KMS-11 (cell line): ENCODE results near the gene PDE1C.

Source experiments
- H2AFZ ChIP-seq: fragments of 200-600 bp; sonication (generic); 2 replicates; pipeline ENCODE4 v1.6.1; 2016; ENCODE audit warnings: antibody characterized with exemption, mixed run types, low read depth
- H3K27ac ChIP-seq: fragments of 200-600 bp; sonication (generic); 2 replicates; pipeline ENCODE4 v1.6.1; 2016; ENCODE audit warnings: mild to moderate bottlenecking, mixed run types
- H3K27me3 ChIP-seq: fragments of 200-600 bp; sonication (generic); 2 replicates; pipeline ENCODE4 v1.6.1; 2017; ENCODE audit warnings: mild to moderate bottlenecking, low read depth, mixed run types, moderate library complexity; ENCODE audit not compliant: insufficient read depth
- H3K36me3 ChIP-seq: fragments of 200-600 bp; sonication (generic); 2 replicates; pipeline ENCODE4 v1.6.1; 2017; ENCODE audit warnings: mild to moderate bottlenecking, mixed run types; ENCODE audit not compliant: insufficient read depth
- H3K4me1 ChIP-seq: fragments of 200-600 bp; sonication (generic); 2 replicates; pipeline ENCODE4 v1.6.1; 2016; ENCODE audit warnings: mild to moderate bottlenecking, low read depth, mixed run types; ENCODE audit not compliant: poor library complexity, severe bottlenecking
- H3K4me2 ChIP-seq: fragments of 200-600 bp; sonication (generic); 2 replicates; pipeline ENCODE4 v1.7.0; 2016; ENCODE audit warnings: mild to moderate bottlenecking, mixed run types
- H3K4me3 ChIP-seq: fragments of 200-600 bp; sonication (generic); IDR thresholded peaks from 2 replicates; pipeline ENCODE4 v1.6.1; 2017; ENCODE audit warnings: low read depth, low read length, mixed read lengths; ENCODE audit not compliant: insufficient read depth
- H3K79me2 ChIP-seq: fragments of 200-600 bp; sonication (generic); 2 replicates; pipeline ENCODE4 v1.6.1; 2016; ENCODE audit warnings: low read depth, mixed run types; ENCODE audit not compliant: insufficient read depth
- H3K9ac ChIP-seq: fragments of 200-600 bp; sonication (generic); 2 replicates; pipeline ENCODE4 v1.6.1; 2016; ENCODE audit warnings: mild to moderate bottlenecking, mixed run types
- H4K20me1 ChIP-seq: fragments of 200-600 bp; sonication (generic); 2 replicates; pipeline ENCODE4 v1.6.1; 2016; ENCODE audit warnings: mild to moderate bottlenecking, mixed run types; ENCODE audit not compliant: insufficient read depth
- TF ChIP-seq, protein P1 (sequence below): fragments of 200-600 bp; sonication (generic); conservative IDR thresholded peaks from 2 replicates; pipeline ENCODE4 v1.6.1; 2017; ENCODE audit warnings: low read depth, mild to moderate bottlenecking, antibody characterized with exemption, low read length, moderate library complexity, mixed read lengths

Gene PDE1C

DNA sequence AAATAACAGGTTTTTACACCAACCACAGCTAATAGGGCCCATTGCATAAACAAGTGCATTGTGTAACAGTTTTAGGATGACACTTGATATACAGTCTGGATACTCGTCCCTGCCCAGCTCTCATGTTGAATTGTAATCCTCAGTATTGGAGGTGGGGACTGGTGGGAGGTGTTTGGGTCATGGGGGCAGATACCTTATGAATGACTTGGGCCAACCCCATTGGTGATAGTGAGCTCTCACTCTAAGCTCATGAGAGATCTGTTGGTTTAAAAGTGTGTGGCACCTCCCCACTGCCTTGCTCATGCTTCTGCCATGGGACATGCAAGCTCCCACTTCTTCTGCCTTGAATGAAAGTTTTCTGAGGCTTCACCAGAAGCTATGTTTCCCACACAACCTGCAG lies 136.7 kb downstream of the PDE1C start:
- no peaks in the 10 kb centered on the region for H3K36me3 ChIP-seq

GRCh38 chr7:31926991-31927584 lies 143.1 kb downstream of the PDE1C start:
- H3K4me3 ChIP-seq, result no peak overlapping the region
- no peak overlapping the region for H3K4me2 ChIP-seq
- H3K36me3 ChIP-seq, result no peaks in the 10 kb centered on the region
- TF ChIP-seq, protein P1, sequence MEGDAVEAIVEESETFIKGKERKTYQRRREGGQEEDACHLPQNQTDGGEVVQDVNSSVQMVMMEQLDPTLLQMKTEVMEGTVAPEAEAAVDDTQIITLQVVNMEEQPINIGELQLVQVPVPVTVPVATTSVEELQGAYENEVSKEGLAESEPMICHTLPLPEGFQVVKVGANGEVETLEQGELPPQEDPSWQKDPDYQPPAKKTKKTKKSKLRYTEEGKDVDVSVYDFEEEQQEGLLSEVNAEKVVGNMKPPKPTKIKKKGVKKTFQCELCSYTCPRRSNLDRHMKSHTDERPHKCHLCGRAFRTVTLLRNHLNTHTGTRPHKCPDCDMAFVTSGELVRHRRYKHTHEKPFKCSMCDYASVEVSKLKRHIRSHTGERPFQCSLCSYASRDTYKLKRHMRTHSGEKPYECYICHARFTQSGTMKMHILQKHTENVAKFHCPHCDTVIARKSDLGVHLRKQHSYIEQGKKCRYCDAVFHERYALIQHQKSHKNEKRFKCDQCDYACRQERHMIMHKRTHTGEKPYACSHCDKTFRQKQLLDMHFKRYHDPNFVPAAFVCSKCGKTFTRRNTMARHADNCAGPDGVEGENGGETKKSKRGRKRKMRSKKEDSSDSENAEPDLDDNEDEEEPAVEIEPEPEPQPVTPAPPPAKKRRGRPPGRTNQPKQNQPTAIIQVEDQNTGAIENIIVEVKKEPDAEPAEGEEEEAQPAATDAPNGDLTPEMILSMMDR, result no peak
- no peaks in the 10 kb centered on the region for H3K4me1 ChIP-seq
- H3K9ac ChIP-seq, result no peak overlapping the region
- H3K79me2 ChIP-seq, result no peaks in the 10 kb centered on the region
- H4K20me1 ChIP-seq, result no peaks in the 10 kb centered on the region
- no peak overlapping the region for H2AFZ ChIP-seq
- H3K27ac ChIP-seq, result no peak overlapping the region
- H3K27me3 ChIP-seq, result no peaks in the 10 kb centered on the region

More for the DNA sequence above, 136.7 kb downstream of the PDE1C start:
- no peak overlapping the region for H3K4me3 ChIP-seq
- no peak overlapping the region for H2AFZ ChIP-seq
- TF ChIP-seq, protein P1, result no peak
- no peak overlapping the region for H3K9ac ChIP-seq
- no peak overlapping the region for H3K4me2 ChIP-seq
- no peaks in the 10 kb centered on the region for H3K27me3 ChIP-seq
- H3K27ac ChIP-seq, result no peak overlapping the region
- H4K20me1 ChIP-seq, result no peaks in the 10 kb centered on the region
- H3K79me2 ChIP-seq, result no peaks in the 10 kb centered on the region
- no peaks in the 10 kb centered on the region for H3K4me1 ChIP-seq

- Histone ChIP-seq H3K79me2 (no peaks in the 10 kb centered on the region), H3K27me3 (no peaks in the 10 kb centered on the region), H3K4me3 (no peak overlapping the region), H3K4me1 (no peaks in the 10 kb centered on the region), H3K36me3 (no peaks in the 10 kb centered on the region), H4K20me1 (no peaks in the 10 kb centered on the region), H3K27ac (no peak overlapping the region), H3K9ac (no peak overlapping the region), H2AFZ (no peak overlapping the region), H3K4me2 (no peak overlapping the region)
- TF ChIP-seq, protein P1, result no peak
Measured at GRCh38 chr7:31925753-31926454, 144.3 kb downstream of the PDE1C start.

- H3K79me2 ChIP-seq, result no peaks in the 10 kb centered on the region
- no peaks in the 10 kb centered on the region for H3K4me1 ChIP-seq
Measured at GRCh38 chr7:31924251-31924650, 146.0 kb downstream of the PDE1C start.

More at GRCh38 chr7:31924251-31924650, 146.0 kb downstream of the PDE1C start:
- no peak overlapping the region for H3K4me3 ChIP-seq
- H4K20me1 ChIP-seq, result no peaks in the 10 kb centered on the region
- no peak overlapping the region for H3K9ac ChIP-seq
- H3K36me3 ChIP-seq, result no peaks in the 10 kb centered on the region
- no peak overlapping the region for H3K4me2 ChIP-seq
- TF ChIP-seq, protein P1, result no peak
- no peak overlapping the region for H2AFZ ChIP-seq
- H3K27me3 ChIP-seq, result no peaks in the 10 kb centered on the region
- no peak overlapping the region for H3K27ac ChIP-seq
